SHP77 (cell line): ENCODE results near the gene NFXL1.
A peak's percentile ranks its signal among the peaks of the same experiment; 100 is the strongest.
"Not testable (repeated sequence)": the region's sequence is repeated elsewhere in the genome, so short reads cannot be mapped to it uniquely, and the experiment has no call there.

Source experiments
- DNase-seq, 2 experiments: peaks; one replicate each; lab custom pipeline; 2025; lab: John Stamatoyannopoulos, UW

The NFXL1 gene

DNA sequence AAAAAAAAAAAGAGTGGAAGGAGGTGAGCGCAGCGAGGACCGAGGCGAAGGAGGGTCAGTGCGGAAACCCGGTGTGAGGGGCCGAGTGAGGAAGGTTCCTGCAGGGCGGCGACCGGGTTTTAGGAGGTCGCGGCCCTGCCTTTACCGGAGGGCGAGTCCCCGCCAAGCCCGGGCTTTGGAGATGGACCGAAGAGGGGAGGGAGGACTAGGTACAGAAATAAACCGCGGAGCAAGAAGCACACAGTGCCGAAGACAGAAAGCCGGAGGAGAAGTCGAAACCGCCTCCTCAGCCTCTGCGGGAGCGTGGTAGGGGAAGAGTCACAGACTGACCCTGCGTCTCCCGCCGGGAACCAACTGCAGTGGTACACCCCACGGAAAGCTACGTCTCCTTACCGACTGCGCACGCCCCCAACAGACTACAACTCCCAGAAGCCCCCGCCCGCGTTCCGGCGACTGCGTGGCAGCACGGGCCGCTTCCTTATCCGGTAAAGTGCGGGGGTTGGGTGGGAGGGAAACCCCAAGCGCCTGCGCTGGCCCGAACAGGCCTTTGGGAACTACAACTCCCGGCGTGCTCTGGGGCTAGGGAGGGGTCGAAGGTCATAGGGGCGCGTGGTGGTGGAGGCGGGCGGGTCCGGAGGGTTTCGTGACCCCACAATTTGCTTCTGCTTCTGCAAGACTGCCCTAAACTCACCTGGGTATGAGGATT is at the start of gene NFXL1:
NFXL1 (minus strand) TSS at position 364 of the 706 bp plus-strand sequence. CDS start 380 bp downstream, outside the sequence.
- peak; percentile 85 to 87 for DNase-seq

DNA sequence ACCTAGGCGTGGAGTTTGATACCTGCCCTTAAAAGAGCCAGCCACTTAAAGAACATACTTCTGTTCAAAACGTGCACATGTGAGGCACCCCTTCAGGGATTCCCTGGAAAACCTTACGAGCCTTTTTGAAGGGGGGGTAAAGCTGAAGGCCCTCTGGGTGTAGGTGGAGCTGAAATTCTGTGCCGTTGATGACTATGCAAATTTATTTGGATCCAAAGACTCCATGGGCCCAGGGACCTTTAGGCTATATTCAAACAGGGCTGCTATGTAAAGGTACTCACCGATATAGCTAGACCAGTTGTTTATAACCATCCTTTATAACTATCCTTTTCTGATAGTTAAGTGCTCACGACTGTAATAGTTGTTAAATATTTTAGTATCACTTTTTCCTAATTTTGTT is 40.3 kb upstream of the NFXL1 start:
- no peak for DNase-seq

- no peak for DNase-seq
These were observed 39.9 kb upstream of the NFXL1 start for GRCh38 chr4:47954245-47954644.

- no peak for DNase-seq
These were observed 31.7 kb upstream of the NFXL1 start for GRCh38 chr4:47945930-47946726.

- DNase-seq: no peak
These were observed 27.9 kb upstream of the NFXL1 start for GRCh38 chr4:47942081-47942819.

DNA sequence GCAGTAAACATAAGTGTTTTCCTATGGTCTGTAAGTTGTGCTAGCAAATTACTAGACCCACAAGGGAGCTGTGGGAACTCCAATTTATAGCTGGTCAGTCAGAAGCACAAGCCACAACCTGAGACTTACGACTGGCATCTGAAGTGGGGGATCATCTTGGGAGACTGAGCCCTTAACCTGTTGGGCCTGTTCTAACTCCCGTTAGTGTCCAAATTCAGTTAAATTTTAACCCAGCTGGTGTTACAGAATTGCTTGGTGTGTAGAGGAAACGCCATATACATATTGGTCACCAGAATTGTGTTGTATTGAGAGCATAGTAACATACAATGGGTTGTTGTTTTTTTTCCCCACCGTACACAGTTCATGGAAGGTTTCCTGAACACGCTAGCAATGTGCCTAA is 25.1 kb upstream of the NFXL1 start:
- DNase-seq: no peak

GRCh38 chr4:47936336-47936735 is 22.0 kb upstream of the NFXL1 start:
- no peak for DNase-seq

DNA sequence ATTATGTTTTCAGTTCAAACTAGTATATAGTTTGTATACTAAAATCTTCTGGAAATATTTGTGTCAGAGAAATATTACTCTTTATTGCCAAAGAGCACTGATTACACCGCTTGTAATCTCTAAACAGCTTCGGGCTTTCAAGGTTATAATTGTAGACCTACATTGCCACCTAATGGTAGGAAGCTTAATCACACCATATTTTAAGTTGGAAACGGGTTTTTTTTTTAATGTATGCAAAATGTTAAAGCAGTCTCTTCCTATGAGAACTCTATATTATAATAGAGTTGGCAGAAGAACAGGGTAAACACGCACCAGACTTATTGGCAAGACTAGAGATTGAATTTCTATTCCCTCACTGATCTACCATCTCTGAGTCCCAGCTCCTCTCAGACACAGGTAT is 19.5 kb upstream of the NFXL1 start:
- peak in 1 of 2 experiments; percentile 3 for DNase-seq

DNA sequence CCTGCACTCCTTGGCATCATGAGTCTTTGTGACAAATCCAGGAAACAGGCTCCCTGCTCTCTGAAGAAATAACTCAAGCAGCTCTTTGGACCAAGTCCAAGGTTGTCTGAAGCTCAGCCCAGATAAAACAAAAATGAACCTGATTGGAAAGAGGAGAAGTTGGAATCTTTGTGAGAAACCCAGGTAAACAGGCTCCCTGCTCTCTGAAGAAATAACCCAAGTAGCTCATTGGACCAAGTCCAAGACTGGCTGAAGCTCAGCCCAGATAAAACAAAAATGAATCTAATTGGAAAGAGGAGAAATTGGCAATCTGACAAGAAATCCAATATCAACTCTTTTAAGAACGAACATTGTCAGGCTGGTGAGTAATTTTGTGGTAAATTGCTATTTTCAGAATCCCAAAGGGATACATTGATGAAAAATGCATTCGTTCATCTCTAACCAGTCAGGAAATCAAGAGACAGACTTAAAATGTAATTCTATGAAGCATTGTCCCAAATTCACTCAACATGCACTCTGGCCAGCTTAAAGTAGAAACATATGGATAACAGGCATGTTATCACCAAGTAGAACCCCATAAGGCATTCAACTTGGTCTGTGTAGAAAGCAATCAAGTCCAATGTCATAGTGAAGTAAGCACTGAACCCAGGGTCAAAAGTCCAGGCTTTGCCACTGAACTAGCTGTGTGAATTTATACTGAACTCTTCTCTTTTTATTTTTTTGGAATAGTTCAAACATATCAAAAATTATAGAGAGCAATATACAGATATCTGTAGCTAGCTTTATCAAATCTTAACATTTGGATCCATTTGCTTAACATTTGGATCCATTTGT is 16.8 kb upstream of the NFXL1 start:
- DNase-seq: no peak

GRCh38 chr4:47929682-47930201 is 15.4 kb upstream of the NFXL1 start:
- DNase-seq: no peak

GRCh38 chr4:47926667-47927258 is 12.4 kb upstream of the NFXL1 start:
- DNase-seq: peak; percentile 23 to 45

DNA sequence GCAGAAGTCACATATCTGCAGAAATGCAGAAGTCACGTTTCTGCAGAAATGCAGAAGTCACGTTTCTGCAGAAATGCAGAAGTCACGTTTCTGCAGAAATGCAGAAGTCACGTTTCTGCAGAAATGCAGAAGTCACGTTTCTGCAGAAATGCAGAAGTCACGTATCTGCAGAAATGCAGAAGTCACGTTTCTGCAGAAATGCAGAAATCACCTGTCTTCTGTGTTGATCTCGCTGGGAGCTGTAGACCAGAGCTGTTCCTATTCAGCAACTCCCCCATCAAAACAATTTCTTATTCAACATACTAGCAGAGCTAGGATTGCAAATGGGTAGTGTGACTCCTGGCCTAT is 8.9 kb upstream of the NFXL1 start:
- DNase-seq: not testable (repeated sequence)

- DNase-seq: not testable (repeated sequence)
These were observed 8.3 kb upstream of the NFXL1 start for GRCh38 chr4:47922436-47923260.

GRCh38 chr4:47917163-47917562 is 2.8 kb upstream of the NFXL1 start:
- DNase-seq: not testable (repeated sequence)

- DNase-seq: no peak
These were observed 995 bp upstream of the NFXL1 start for GRCh38 chr4:47915378-47915777.

DNA sequence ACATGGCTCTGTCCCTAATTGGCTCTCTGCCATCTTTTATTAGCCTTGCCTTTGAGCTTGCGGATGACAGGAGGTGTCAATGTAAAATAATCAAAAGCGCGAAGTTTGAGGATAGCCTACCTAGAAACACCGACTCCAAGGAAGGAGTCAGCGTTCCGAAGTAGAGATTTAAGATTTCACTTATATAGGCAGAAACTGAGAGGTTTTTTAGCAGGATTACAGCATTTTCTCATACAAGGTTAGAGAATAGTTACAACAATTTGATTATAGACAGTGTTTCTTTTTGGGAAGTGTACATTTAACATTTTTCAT is 499 bp upstream of the NFXL1 start:
- DNase-seq: no peak

DNA sequence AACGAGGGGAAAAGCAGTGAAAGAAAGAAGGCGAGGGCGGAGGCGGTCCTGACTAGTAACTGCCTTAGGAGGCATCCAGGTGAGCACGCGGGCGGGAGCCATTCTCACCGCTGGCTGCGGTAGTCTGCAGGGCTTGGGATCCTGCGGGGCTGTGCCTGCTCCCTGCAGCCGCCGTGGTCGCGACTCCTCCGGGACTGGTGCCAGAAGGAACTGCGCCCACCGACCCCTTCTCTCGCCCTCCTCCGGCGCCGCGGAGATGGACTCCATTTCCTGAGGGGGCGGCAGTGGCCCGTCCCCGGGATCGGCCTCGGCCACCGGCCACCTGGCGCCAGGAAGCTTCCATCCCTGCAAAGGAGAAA is 543 bp downstream of the NFXL1 start:
- DNase-seq: peak in 1 of 2 experiments; percentile 11

GRCh38 chr4:47913330-47913729 is 1.1 kb downstream of the NFXL1 start:
- DNase-seq: no peak

DNA sequence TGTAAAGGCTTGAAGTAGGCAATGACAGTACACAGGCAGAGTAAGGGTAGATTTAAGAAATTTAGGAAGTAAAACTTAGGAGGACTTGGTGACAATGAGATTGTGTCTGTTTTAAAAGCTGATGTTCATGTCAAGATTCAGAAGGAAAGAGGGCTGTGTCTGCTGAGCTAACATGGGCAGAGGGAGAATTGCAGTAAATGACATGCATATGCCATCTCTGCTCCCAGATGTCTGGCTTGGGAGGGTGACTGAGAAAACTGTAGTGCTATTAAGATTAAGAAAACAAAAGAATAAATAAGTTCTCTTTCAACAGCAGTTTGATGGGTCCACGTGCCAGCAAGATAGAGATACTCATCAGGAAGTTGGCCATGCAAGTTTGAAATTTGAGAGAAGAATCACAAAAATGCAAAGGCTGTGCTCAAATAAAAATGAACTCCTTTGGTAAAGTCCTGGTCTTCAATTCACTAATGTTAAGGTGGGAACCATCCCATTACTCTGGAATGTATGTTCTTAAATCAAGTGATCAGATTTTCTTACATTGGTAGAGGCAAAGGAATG is 7.2 kb downstream of the NFXL1 start:
- no peak for DNase-seq

DNA sequence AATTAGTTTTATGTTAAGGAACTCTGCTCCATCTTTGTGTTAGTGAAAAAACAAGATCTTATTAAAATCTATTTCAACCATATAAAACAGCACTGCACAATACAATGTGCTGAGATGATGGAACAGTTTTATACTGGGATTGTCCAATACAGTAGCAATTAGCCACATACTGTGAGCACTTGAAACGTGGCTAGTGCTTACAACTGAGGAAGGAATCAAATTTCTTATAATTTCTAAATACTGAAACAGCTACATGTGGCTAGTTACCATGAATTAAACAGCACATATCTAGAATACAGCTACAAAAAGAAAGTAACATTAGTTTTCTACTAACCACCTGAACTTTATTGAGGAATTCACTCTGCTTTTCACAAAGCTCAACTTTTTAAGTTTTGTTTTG is 14.7 kb downstream of the NFXL1 start:
- no peak for DNase-seq
